ENCODE data around the gene CCDC186. TPM values are rescaled to one million over a fixed set of nuclear protein-coding genes. Genes with fewer than 3 reads are reported as not detected.

The CCDC186 gene
- total RNA-seq, 1 experiment from 2014 or later: 17.1 TPM

DNA sequence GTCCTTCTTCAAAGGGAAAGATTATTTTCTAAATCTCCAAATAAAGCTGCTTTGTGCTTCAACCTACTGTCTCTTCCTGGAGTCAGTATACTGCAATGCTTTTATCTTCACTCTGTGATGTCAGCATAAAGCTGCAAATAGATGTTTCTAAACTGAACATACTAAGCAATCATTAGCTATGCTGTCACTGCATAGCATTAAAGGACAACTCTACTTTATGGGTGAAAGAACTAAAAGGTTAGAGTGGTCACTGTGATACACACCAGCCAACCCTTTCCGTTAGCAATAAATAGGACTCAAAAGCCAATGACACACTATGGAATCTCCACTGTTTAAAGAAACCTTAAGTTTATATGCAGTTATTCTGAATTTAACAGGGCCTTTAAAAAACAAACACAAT, 1.8 kb downstream of the CCDC186 start:
- TF ChIP-seq, protein P1, sequence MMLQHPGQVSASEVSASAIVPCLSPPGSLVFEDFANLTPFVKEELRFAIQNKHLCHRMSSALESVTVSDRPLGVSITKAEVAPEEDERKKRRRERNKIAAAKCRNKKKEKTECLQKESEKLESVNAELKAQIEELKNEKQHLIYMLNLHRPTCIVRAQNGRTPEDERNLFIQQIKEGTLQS (IDR thresholded peaks at IDR 0.05): no peak
- TF ChIP-seq, protein P2, sequence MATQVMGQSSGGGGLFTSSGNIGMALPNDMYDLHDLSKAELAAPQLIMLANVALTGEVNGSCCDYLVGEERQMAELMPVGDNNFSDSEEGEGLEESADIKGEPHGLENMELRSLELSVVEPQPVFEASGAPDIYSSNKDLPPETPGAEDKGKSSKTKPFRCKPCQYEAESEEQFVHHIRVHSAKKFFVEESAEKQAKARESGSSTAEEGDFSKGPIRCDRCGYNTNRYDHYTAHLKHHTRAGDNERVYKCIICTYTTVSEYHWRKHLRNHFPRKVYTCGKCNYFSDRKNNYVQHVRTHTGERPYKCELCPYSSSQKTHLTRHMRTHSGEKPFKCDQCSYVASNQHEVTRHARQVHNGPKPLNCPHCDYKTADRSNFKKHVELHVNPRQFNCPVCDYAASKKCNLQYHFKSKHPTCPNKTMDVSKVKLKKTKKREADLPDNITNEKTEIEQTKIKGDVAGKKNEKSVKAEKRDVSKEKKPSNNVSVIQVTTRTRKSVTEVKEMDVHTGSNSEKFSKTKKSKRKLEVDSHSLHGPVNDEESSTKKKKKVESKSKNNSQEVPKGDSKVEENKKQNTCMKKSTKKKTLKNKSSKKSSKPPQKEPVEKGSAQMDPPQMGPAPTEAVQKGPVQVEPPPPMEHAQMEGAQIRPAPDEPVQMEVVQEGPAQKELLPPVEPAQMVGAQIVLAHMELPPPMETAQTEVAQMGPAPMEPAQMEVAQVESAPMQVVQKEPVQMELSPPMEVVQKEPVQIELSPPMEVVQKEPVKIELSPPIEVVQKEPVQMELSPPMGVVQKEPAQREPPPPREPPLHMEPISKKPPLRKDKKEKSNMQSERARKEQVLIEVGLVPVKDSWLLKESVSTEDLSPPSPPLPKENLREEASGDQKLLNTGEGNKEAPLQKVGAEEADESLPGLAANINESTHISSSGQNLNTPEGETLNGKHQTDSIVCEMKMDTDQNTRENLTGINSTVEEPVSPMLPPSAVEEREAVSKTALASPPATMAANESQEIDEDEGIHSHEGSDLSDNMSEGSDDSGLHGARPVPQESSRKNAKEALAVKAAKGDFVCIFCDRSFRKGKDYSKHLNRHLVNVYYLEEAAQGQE (IDR thresholded peaks at IDR 0.05; ENCODE audit: low read depth): no peak
- no peak for TF ChIP-seq SRF (IDR thresholded peaks at IDR 0.05; ENCODE audit: low read depth)
- no peak for TF ChIP-seq TCF7L2 (IDR thresholded peaks at IDR 0.05; ENCODE audit: borderline replicate concordance, extremely low read depth, insufficient read depth, insufficient read length)
- TF ChIP-seq FOSL1 (IDR thresholded peaks at IDR 0.05; ENCODE audit: low read depth): no peak
- TF ChIP-seq, protein P3, sequence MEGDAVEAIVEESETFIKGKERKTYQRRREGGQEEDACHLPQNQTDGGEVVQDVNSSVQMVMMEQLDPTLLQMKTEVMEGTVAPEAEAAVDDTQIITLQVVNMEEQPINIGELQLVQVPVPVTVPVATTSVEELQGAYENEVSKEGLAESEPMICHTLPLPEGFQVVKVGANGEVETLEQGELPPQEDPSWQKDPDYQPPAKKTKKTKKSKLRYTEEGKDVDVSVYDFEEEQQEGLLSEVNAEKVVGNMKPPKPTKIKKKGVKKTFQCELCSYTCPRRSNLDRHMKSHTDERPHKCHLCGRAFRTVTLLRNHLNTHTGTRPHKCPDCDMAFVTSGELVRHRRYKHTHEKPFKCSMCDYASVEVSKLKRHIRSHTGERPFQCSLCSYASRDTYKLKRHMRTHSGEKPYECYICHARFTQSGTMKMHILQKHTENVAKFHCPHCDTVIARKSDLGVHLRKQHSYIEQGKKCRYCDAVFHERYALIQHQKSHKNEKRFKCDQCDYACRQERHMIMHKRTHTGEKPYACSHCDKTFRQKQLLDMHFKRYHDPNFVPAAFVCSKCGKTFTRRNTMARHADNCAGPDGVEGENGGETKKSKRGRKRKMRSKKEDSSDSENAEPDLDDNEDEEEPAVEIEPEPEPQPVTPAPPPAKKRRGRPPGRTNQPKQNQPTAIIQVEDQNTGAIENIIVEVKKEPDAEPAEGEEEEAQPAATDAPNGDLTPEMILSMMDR (IDR thresholded peaks at IDR 0.05 in 2 of 3, conservative IDR thresholded peaks at IDR 0.05 in 1 of 3; ENCODE audit: borderline replicate concordance in 1 of 3, insufficient read depth in 1 of 3, low read depth in 2 of 3, low read length in 2 of 3): no peak
- H3K4me3 ChIP-seq (replicated peaks in 1 of 2; ENCODE audit: low read depth in 1 of 2, low read length in 2 of 2): no peak overlapping the region
- H3K9me2 ChIP-seq (ENCODE audit: insufficient read depth): no peaks in the 10 kb centered on the region
- peaks cover 3 to 11% of the 10 kb centered on the region in 2 experiments; a peak in 2 of 4 replicates for H3K9me3 ChIP-seq (ENCODE audit: control insufficient read depth in 1 of 2, insufficient read depth in 1 of 2, low read depth in 1 of 2, low read length in 2 of 2)
- H3K79me2 ChIP-seq (ENCODE audit: insufficient read depth, low read length): peaks cover 45% of the 10 kb centered on the region
- ATAC-seq: no peak
- intact Hi-C loops (cut with micrococcal nuclease): no loop called here
- no peak overlapping the region for H2AFZ ChIP-seq (ENCODE audit: low read depth, low read length, poor library complexity, severe bottlenecking)
- H3K27ac ChIP-seq (ENCODE audit: low read depth, low read length): no peak overlapping the region
- RAD21 ChIA-PET (ENCODE audit: low non-redundant PET in 1 of 2, low total read pairs in 2 of 2, uncharacterized antibody in 2 of 2, unreplicated experiment in 2 of 2): no interaction called here
- no peak overlapping the region for H3K9ac ChIP-seq (ENCODE audit: low read length)
- BruUV-seq (replicated peaks): no TSS peak
- no peaks in the 10 kb centered on the region for H3K27me3 ChIP-seq (ENCODE audit: insufficient read depth, low read length)
- CTCF ChIA-PET: no interaction called here
- no peaks in the 10 kb centered on the region for H3K36me3 ChIP-seq (ENCODE audit: control insufficient read depth in 1 of 2, insufficient read depth in 2 of 2, low read length in 2 of 2)
- H3K4me2 ChIP-seq (ENCODE audit: low read length): peak overlapping the region; percentile 90; the same call in 1 of the 2 replicates
- H4K20me1 ChIP-seq (ENCODE audit: insufficient read depth): no peaks in the 10 kb centered on the region
- POLR2A ChIA-PET: interaction anchor here (0.9 kb wide), 1 partner anchor 9 kb away, joined by 3 read pairs; no protein-coding TSS in a partner anchor
- H3K4me1 ChIP-seq (ENCODE audit: control insufficient read depth in 1 of 2, insufficient read depth in 2 of 2, low read length in 2 of 2): peaks cover 9 to 19% of the 10 kb centered on the region in 2 experiments; a peak in 3 of 4 replicates
- DNase-seq (ENCODE audit: low read depth, low spot score): no peak
